Measurements from ENCODE around the gene OSBPL10. TPM values are rescaled to one million over a fixed set of nuclear protein-coding genes. Genes with fewer than 3 reads are reported as not detected.
A peak's percentile ranks its signal among the peaks of the same experiment; 100 is the strongest.

The OSBPL10 gene
- polyA plus RNA-seq, 1 experiment = 11.2 TPM

- POLR2A ChIA-PET = no interaction called here
- CTCF ChIA-PET = no interaction called here
These were observed 8.0 kb downstream of the OSBPL10 start for GRCh38 chr3:31973081-31973480.

DNA sequence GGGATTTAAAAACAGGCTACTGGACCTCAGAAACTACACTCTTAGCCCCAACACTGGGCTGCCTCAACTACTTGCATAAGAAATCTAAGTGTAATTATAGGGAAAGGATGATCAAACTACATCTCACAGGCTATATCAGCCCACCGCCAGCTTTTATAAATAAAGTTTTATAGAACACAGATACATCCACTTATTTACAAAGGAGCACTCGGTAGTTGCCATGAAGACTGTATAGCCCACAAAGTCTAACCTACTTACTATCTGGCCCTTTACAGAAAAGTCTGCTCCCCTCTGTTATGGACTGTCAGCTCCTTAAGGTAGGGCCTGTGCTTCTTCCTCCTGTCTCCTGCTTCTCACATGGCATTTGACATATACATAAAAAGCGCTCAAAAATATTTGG lies 9.5 kb downstream of the OSBPL10 start:
- TF ChIP-seq, protein P1, sequence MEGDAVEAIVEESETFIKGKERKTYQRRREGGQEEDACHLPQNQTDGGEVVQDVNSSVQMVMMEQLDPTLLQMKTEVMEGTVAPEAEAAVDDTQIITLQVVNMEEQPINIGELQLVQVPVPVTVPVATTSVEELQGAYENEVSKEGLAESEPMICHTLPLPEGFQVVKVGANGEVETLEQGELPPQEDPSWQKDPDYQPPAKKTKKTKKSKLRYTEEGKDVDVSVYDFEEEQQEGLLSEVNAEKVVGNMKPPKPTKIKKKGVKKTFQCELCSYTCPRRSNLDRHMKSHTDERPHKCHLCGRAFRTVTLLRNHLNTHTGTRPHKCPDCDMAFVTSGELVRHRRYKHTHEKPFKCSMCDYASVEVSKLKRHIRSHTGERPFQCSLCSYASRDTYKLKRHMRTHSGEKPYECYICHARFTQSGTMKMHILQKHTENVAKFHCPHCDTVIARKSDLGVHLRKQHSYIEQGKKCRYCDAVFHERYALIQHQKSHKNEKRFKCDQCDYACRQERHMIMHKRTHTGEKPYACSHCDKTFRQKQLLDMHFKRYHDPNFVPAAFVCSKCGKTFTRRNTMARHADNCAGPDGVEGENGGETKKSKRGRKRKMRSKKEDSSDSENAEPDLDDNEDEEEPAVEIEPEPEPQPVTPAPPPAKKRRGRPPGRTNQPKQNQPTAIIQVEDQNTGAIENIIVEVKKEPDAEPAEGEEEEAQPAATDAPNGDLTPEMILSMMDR (IDR thresholded peaks at IDR 0.05; ENCODE audit: insufficient read depth, low read depth, low read length) = no peak
- Histone ChIP-seq H3K27me3 (ENCODE audit: control insufficient read depth, insufficient read depth, low read length) (no peaks in the 10 kb centered on the region), H3K4me3 (ENCODE audit: low read depth, low read length) (no peak overlapping the region), H3K36me3 (ENCODE audit: control insufficient read depth, insufficient read depth, low read length) (no peaks in the 10 kb centered on the region)
- POLR2A ChIA-PET = no interaction called here
- DNase-seq (ENCODE audit: low read depth) = no peak
- CTCF ChIA-PET = interaction anchor here (0.8 kb wide), 1 partner anchor 15 kb away, joined by 3 read pairs; no protein-coding TSS in a partner anchor

More at GRCh38 chr3:31973081-31973480, 8.0 kb downstream of the OSBPL10 start:
- TF ChIP-seq, protein P1 (IDR thresholded peaks at IDR 0.05; ENCODE audit: insufficient read depth, low read depth, low read length) = no peak
- Histone ChIP-seq H3K36me3 (ENCODE audit: control insufficient read depth, insufficient read depth, low read length) (no peaks in the 10 kb centered on the region), H3K4me3 (ENCODE audit: low read depth, low read length) (no peak overlapping the region), H3K27me3 (ENCODE audit: control insufficient read depth, insufficient read depth, low read length) (no peaks in the 10 kb centered on the region)
- no peak for DNase-seq (ENCODE audit: low read depth)

DNA sequence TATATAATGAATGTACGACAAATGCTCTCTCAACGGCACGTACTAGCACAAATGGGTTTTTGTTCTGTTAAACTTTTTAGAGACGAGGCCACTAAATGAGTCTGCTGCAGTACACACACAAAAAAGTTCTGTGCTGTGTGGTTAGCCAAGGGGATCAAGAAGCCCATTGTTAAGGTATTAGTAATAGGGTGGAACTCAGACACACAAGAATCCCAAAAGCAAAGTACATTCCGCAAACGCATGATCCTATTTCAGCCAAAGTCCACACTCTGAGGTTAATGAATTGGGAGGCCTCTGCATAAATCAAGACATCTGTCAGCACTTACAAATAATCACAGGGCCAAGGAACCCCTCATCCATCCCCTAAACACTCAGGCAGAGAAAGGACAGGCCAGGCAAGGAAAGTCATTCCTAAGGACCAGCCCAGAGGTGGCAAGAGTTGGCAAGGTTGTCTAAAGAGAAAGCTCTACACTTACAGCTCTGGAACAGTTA lies 12.1 kb downstream of the OSBPL10 start:
- H3K36me3 ChIP-seq (ENCODE audit: control insufficient read depth, insufficient read depth, low read length) = no peaks in the 10 kb centered on the region
- TF ChIP-seq, protein P1 (IDR thresholded peaks at IDR 0.05; ENCODE audit: insufficient read depth, low read depth, low read length) = no peak
- ChIA-PET POLR2A (no interaction called here), CTCF (interaction anchor here (0.6 to 0.7 kb wide), 2 partner anchors 41 to 42 kb away, joined by 3 read pairs; no protein-coding TSS in a partner anchor)
- DNase-seq (ENCODE audit: low read depth) = no peak
- H3K27me3 ChIP-seq (ENCODE audit: control insufficient read depth, insufficient read depth, low read length) = no peaks in the 10 kb centered on the region
- no peak overlapping the region for H3K4me3 ChIP-seq (ENCODE audit: low read depth, low read length)

GRCh38 chr3:31968369-31968926 lies 12.6 kb downstream of the OSBPL10 start:
- TF ChIP-seq, protein P1 (IDR thresholded peaks at IDR 0.05; ENCODE audit: insufficient read depth, low read depth, low read length) = no peak
- Histone ChIP-seq H3K4me3 (ENCODE audit: low read depth, low read length) (no peak overlapping the region), H3K36me3 (ENCODE audit: control insufficient read depth, insufficient read depth, low read length) (no peaks in the 10 kb centered on the region), H3K27me3 (ENCODE audit: control insufficient read depth, insufficient read depth, low read length) (no peaks in the 10 kb centered on the region)
- POLR2A ChIA-PET = no interaction called here
- CTCF ChIA-PET = interaction anchor here (0.6 to 0.7 kb wide), 2 partner anchors 41 kb away, joined by 3 read pairs; no protein-coding TSS in a partner anchor
- DNase-seq (ENCODE audit: low read depth) = peak; percentile 95

- Histone ChIP-seq H3K4me3 (ENCODE audit: low read depth, low read length) (no peak overlapping the region), H3K36me3 (ENCODE audit: control insufficient read depth, insufficient read depth, low read length) (no peaks in the 10 kb centered on the region), H3K27me3 (ENCODE audit: control insufficient read depth, insufficient read depth, low read length) (no peaks in the 10 kb centered on the region)
- ChIA-PET CTCF (interaction anchor here (0.7 to 0.8 kb wide), 3 partner anchors 14 to 505 kb away, joined by 3 read pairs; no protein-coding TSS in a partner anchor), POLR2A (no interaction called here)
- TF ChIP-seq, protein P1 (IDR thresholded peaks at IDR 0.05; ENCODE audit: insufficient read depth, low read depth, low read length) = no peak
- DNase-seq (ENCODE audit: low read depth) = no peak
These were observed 13.5 kb downstream of the OSBPL10 start for GRCh38 chr3:31967592-31967991.
